Measurements from ENCODE around the gene TCF20.

Gene TCF20

DNA sequence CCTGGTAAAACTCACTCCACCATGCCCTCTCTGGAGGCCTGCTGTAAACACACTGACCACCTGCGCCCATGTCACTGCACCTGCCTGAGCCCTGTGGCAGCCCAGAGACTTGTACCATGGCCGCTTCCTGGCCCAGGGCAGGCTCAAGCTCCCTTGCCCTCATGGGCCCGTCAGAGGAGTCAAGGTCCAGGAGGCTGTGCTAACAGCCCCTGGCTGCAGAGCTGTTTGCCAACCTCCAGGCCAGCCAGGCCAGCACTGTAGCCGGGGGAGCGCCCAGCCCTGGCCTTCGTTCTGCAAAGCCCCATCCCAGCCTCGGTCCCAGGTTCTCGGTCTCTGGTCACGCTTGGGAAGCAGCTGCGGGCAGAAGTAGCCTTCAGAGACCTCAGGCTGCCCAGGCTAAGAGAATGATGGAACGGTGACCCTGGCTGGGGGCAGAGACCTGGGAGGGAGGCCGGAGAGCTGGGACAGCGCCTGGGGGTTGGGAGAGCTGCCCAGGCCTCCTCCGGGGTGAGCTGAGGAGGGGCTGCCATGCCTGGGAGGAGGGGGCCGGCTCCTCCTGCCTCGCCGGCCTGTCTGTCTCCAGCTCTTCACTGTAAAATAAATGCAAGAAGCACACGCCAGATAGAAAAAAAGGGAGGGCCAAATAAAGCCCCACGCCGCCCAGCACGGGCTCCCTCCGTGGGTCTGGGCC is 11.9 kb upstream of the TCF20 start:
- no peak for DNase-seq (ENCODE audit: low read depth)

GRCh38 chr22:42281706-42282251 is 11.3 kb upstream of the TCF20 start:
- DNase-seq (ENCODE audit: low read depth), result no peak

GRCh38 chr22:42281284-42281683 is 10.8 kb upstream of the TCF20 start:
- DNase-seq (ENCODE audit: low read depth), result no peak

- no peak for DNase-seq (ENCODE audit: low read depth)
Observed at GRCh38 chr22:42280836-42281235, 10.4 kb upstream of the TCF20 start.

DNA sequence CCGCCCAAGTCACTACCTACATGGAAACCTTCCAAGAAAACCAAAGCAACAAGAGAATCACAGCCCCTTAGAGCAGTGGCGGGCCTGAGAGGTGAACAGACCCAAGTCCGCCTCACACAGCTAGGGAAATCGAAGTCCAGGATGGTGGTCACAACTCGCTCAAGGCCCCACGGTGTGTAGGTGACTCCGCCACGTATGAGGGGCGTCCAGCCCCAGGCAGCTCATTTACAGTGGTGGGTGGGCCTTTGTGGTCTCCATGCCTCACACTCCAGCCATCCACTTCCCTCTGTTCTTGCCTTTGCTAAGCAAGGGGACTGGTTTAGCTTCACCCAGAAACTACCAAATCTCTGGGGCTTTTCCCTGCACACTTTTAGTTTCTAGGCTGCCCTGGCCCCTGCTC is 9.7 kb upstream of the TCF20 start:
- no peak for DNase-seq (ENCODE audit: low read depth)

GRCh38 chr22:42279425-42280020 is 9.1 kb upstream of the TCF20 start:
- DNase-seq (ENCODE audit: low read depth), result no peak

DNA sequence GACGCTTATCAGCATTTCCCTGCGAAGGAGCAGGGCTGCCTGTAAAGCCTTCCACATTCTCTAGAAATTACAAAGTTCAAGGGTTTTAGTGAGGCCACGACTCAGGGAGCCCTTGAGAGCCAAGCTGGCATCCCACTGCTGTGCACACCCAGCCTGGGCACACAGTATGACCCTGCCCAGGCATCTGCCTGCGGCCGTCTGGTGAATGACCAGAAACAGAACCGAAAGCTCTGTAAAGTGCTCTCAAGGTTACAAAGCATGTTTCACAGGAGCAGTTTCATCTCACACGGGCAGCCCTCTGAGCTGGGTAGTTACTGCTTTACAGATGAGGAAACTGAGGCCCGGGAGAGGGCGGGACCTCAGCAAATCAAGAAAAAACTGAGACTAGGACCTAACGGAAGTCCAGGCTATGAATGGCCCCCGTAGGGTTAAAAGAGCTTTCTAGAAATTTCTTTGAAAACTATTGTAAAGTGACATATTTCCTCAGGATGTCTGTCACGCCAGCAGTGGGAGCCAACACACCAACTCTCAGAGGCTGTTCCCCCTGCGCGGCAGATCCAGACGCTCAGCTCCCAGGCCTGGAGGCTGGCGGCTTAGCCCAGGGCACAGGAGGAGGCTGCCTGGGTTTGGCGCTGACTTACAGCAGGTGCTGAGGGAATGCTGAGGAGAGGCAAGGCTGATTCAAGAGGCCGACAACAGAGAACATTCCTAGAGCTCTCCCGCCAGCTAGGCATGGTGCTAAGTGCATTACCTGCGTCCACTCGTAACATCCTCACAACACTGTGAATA is 7.7 kb upstream of the TCF20 start:
- DNase-seq (ENCODE audit: low read depth), result no peak

GRCh38 chr22:42277232-42277753 is 6.8 kb upstream of the TCF20 start:
- DNase-seq (ENCODE audit: low read depth), result no peak

DNA sequence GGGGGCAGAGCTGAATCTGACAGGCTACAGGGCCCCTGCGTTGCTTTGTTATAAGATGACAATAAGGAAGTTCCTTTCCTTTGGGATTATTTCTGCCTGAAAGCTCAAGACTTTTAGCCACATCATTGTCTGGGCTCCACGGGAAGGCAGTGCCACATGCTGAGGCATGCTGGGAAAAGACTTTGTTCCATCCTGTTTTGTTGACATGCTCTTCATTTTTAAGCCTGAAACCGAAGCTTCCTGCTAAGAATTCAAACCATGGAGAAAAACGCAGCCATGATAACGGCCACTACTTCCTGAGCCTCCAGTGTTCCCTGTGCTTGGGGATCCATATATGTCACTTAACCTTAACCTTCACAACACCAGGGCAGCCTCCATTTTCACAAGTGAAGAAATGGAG is 5.5 kb upstream of the TCF20 start:
- DNase-seq (ENCODE audit: low read depth), result no peak

GRCh38 chr22:42275176-42275575 is 4.7 kb upstream of the TCF20 start:
- no peak for DNase-seq (ENCODE audit: low read depth)

GRCh38 chr22:42273855-42274451 is 3.5 kb upstream of the TCF20 start:
- DNase-seq (ENCODE audit: low read depth), result no peak

GRCh38 chr22:42272431-42272999 is 2.1 kb upstream of the TCF20 start:
- DNase-seq (ENCODE audit: low read depth), result no peak

GRCh38 chr22:42271906-42272305 is 1.5 kb upstream of the TCF20 start:
- no peak for DNase-seq (ENCODE audit: low read depth)

DNA sequence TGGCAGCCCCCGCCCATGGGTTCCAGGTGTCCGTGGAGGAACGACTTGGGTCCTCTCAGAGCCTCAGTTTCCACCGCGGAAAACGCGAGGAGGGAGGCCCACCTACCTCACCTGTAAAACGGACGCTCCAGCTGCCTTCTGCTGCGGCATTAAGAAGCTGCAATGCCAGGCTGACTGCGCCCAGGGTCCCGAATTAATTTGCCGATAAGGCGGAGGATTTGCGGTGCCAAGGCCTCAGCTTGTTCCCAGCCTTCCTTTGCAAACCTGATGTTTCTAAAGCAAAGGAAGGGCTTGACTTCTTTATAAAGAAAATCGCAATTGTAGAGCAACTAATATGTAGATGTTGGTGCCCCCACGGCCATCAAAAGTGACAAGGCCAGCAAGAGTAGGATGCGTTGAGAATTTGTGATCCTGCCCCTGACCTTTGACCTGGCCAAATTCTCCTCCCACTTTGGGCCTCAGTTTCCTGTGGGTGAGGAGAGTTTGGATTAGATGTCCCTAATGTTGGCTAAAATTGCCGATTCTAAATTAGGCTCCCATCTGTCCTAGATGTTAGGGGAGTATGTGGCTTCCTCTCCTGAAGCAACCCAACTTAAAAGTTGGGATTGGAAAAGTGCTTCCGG is 849 bp upstream of the TCF20 start:
- DNase-seq (ENCODE audit: low read depth), result no peak

DNA sequence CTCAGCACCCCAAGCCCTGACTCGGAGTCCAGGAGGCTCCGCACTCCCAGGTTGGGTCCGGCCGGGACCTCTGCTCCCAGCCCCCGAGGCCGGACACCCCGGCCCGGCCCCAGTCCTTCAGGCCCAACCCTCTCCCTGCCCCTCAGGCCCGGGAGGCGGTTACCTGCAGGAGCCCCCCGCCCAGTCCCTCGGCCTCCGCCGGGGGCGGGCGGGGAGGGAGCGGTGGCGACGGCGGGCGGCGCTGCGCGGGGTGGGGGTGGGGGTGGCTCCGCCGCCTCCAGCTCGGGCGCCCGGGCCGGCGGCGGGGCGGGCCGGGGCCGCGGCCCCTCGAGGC is 310 bp downstream of the TCF20 start:
- no peak for DNase-seq (ENCODE audit: low read depth)

- DNase-seq (ENCODE audit: low read depth), result no peak
Observed at GRCh38 chr22:42269432-42270175, 849 bp downstream of the TCF20 start.

- no peak for DNase-seq (ENCODE audit: low read depth)
Observed at GRCh38 chr22:42268852-42269410, 1.5 kb downstream of the TCF20 start.

GRCh38 chr22:42265321-42265720 is 5.1 kb downstream of the TCF20 start:
- no peak for DNase-seq (ENCODE audit: low read depth)

DNA sequence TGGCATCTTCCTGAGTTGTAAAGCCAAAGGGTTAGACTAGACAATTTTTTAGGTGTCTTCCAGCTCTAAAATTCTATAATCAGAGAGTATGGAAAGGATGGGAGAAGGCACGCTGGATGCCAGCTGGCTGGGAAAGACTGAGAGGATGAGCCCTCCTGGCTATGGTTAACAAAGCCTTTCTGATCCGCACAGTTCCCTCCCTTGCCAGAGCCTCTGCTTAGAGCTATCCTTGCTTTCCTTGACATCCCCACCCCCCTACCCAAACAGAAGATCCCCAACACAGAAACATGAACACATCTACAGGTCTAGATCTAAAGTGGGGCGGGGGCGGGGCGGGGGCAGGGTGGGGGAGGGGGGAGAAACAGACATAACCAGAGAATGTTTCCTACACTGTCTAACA is 6.5 kb downstream of the TCF20 start:
- no peak for DNase-seq (ENCODE audit: low read depth)

DNA sequence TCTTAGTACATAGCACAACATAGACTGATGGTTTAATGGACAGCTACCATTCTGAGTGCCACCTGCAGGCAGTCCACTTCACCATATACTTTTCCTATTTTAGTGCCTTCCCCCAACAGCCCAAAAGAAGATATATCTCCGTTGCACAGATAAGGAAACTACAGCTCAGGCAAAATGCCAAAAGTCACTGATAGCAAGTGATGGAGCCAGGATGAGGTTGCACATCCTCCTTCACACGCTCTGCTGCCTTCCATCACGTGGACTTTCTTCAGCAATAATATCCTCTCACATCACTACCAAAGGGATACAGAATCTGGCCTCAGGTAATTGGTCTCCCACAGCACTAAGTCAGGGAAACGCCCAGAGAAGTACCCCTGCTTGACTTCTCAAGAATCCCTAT is 7.5 kb downstream of the TCF20 start:
- no peak for DNase-seq (ENCODE audit: low read depth)

DNA sequence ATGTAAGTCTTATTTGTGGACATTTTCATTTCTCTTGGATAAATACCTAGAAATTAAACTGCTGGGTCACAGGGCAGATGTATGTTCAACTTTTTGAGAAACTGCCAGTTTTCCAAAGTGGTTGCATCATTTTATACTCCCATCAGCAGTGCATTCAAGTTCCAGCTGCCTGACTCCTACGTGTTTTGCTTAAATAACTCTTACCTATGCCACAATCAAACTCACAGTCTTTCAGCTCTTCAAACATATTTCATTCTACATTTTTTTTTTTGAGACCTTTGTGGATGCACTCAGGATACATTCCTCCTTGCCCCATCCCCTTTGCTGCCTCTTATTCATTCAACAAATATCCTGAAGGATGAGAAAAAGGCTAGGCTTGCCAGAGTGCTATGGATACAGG is 9.2 kb downstream of the TCF20 start:
- DNase-seq (ENCODE audit: low read depth), result no peak
